H9 (cell line): ENCODE measurements around the gene MAPK8IP3. TPM values are rescaled to one million over a fixed set of nuclear protein-coding genes. Genes with fewer than 3 reads are reported as not detected.

Experiments used
- DNase-seq: peaks from one replicate; pipeline ENCODE4 v3.0.0-alpha.2; 2017
- H2AFZ ChIP-seq: one replicate; pipeline ENCODE4 v1.6.1; 2013; ENCODE audit warnings: mild to moderate bottlenecking, low read length, control low read depth, moderate library complexity
- H2AK5ac ChIP-seq: 2 replicates; pipeline ENCODE4 v1.6.1; 2013; ENCODE audit warnings: low read length, control low read depth, mixed read lengths; ENCODE audit not compliant: insufficient read length
- H2BK120ac ChIP-seq: one replicate; pipeline ENCODE4 v1.6.1; 2013; ENCODE audit warnings: low read depth, mild to moderate bottlenecking, low read length, control low read depth, inconsistent platforms; ENCODE audit not compliant: poor library complexity, severe bottlenecking
- H2BK12ac ChIP-seq: 2 replicates; pipeline ENCODE4 v1.6.1; 2013; ENCODE audit warnings: low read length, control low read depth, mixed read lengths, low read depth; ENCODE audit not compliant: insufficient read length
- H2BK15ac ChIP-seq: 2 replicates; pipeline ENCODE4 v1.6.1; 2013; ENCODE audit warnings: low read depth, low read length, control low read depth
- H2BK20ac ChIP-seq: one replicate; pipeline ENCODE4 v1.6.1; 2013; ENCODE audit warnings: low read depth, mild to moderate bottlenecking, low read length, control low read depth, inconsistent platforms; ENCODE audit not compliant: poor library complexity, severe bottlenecking
- H2BK5ac ChIP-seq: 2 replicates; pipeline ENCODE4 v1.6.1; 2013; ENCODE audit warnings: low read length, control low read depth, mixed read lengths; ENCODE audit not compliant: insufficient read length
- H3K14ac ChIP-seq: 2 replicates; pipeline ENCODE4 v1.6.1; 2013; ENCODE audit warnings: low read length, control low read depth; ENCODE audit not compliant: insufficient read depth
- H3K18ac ChIP-seq: 2 replicates; pipeline ENCODE4 v1.6.1; 2013; ENCODE audit warnings: low read depth, mild to moderate bottlenecking, mixed read lengths, low read length, control low read depth; ENCODE audit not compliant: insufficient read length
- H3K23ac ChIP-seq: 2 replicates; pipeline ENCODE4 v1.6.1; 2013; ENCODE audit warnings: low read length, control low read depth, mixed read lengths, low read depth; ENCODE audit not compliant: insufficient read length
- H3K23me2 ChIP-seq: 2 replicates; pipeline ENCODE4 v1.6.1; 2013; ENCODE audit warnings: low read depth, mild to moderate bottlenecking, mixed read lengths, low read length, control low read depth; ENCODE audit not compliant: insufficient read length, poor library complexity, severe bottlenecking
- H3K27ac ChIP-seq: 2 replicates; pipeline ENCODE4 v1.5.1; 2013; ENCODE audit warnings: low read length, control low read depth, mixed read lengths, low read depth; ENCODE audit not compliant: insufficient read length
- H3K27me3 ChIP-seq: 2 replicates; pipeline ENCODE4 v1.6.1; 2013; ENCODE audit warnings: low read length, control low read depth, inconsistent platforms; ENCODE audit not compliant: insufficient read depth
- H3K4ac ChIP-seq: 2 replicates; pipeline ENCODE4 v1.6.1; 2013; ENCODE audit warnings: low read depth, mild to moderate bottlenecking, control low read depth, inconsistent platforms, low read length, moderate library complexity
- H3K4me1 ChIP-seq: 2 replicates; pipeline ENCODE4 v1.6.1; 2013; ENCODE audit warnings: low read length, control low read depth, inconsistent platforms; ENCODE audit not compliant: insufficient read depth
- H3K4me2 ChIP-seq: 2 replicates; pipeline ENCODE4 v1.6.1; 2013; ENCODE audit warnings: low read length, control low read depth, mixed read lengths; ENCODE audit not compliant: insufficient read length, insufficient read depth
- H3K56ac ChIP-seq: 2 replicates; pipeline ENCODE4 v1.6.1; 2013; ENCODE audit warnings: low read depth, mild to moderate bottlenecking, mixed read lengths, low read length, control low read depth; ENCODE audit not compliant: insufficient read length
- H3K79me1 ChIP-seq: 2 replicates; pipeline ENCODE4 v1.6.1; 2013; ENCODE audit warnings: low read depth, mild to moderate bottlenecking, moderate library complexity, low read length, control low read depth, inconsistent platforms; ENCODE audit not compliant: insufficient read depth, poor library complexity, severe bottlenecking
- H3K79me2 ChIP-seq: 2 replicates; pipeline ENCODE4 v1.6.1; 2013; ENCODE audit warnings: low read length, control low read depth, inconsistent platforms; ENCODE audit not compliant: insufficient read depth
- H3K9ac ChIP-seq: 2 replicates; pipeline ENCODE4 v1.6.1; 2013; ENCODE audit warnings: low read length, control low read depth, mixed read lengths; ENCODE audit not compliant: insufficient read length; ENCODE audit errors: extremely low read depth
- H3K9me3 ChIP-seq: one replicate; pipeline ENCODE4 v1.6.1; 2013; ENCODE audit warnings: low read depth, low read length, inconsistent platforms; ENCODE audit not compliant: control insufficient read depth
- H3T11ph ChIP-seq: one replicate; pipeline ENCODE4 v1.6.1; 2013; ENCODE audit warnings: mild to moderate bottlenecking, low read length, control low read depth, inconsistent platforms
- H4K20me1 ChIP-seq: one replicate; pipeline ENCODE4 v1.6.1; 2013; ENCODE audit not compliant: control insufficient read depth, insufficient read length, insufficient read depth
- H4K5ac ChIP-seq: 2 replicates; pipeline ENCODE4 v1.6.1; 2013; ENCODE audit warnings: low read depth, mild to moderate bottlenecking, mixed read lengths, low read length, control low read depth; ENCODE audit not compliant: insufficient read length
- H4K8ac ChIP-seq: replicated peaks from 2 replicates; pipeline ENCODE4 v1.6.1; 2013; ENCODE audit warnings: low read length, control low read depth, mixed read lengths, low read depth; ENCODE audit not compliant: insufficient read length
- H4K91ac ChIP-seq: 2 replicates; pipeline ENCODE4 v1.6.1; 2013; ENCODE audit warnings: low read depth, mild to moderate bottlenecking, moderate library complexity, mixed read lengths, low read length, control low read depth; ENCODE audit not compliant: insufficient read length
- H3K27ac Mint-ChIP-seq, 3 experiments: 2 replicates in 2 of 3; 3 replicates in 1 of 3; pipeline ENCODE4 v1.8.0; 2020 to 2021; ENCODE audit warnings: mixed read lengths in 3 of 3, mild to moderate bottlenecking in 1 of 3, moderate library complexity in 1 of 3
- H3K27me3 Mint-ChIP-seq: 2 replicates; pipeline ENCODE4 v1.8.0; 2021; ENCODE audit warnings: low read depth, mild to moderate bottlenecking, moderate library complexity, mixed read lengths
- H3K36me3 Mint-ChIP-seq, 3 experiments: 2 replicates in 2 of 3; 3 replicates in 1 of 3; pipeline ENCODE4 v1.8.0; 2020 to 2021; ENCODE audit warnings: low read depth in 3 of 3, mixed read lengths in 3 of 3; ENCODE audit not compliant: insufficient read depth in 1 of 3
- H3K4me1 Mint-ChIP-seq, 2 experiments: 2 replicates each; pipeline ENCODE4 v1.8.0; 2020; ENCODE audit warnings: mixed read lengths in 2 of 2
- H3K4me3 Mint-ChIP-seq, 2 experiments: 2 replicates in 1 of 2; 3 replicates in 1 of 2; pipeline ENCODE4 v1.8.0; 2020 to 2021; ENCODE audit warnings: mild to moderate bottlenecking in 2 of 2, mixed read lengths in 2 of 2, moderate library complexity in 1 of 2
- H3K9me3 Mint-ChIP-seq, 2 experiments: 2 replicates in 1 of 2; 3 replicates in 1 of 2; pipeline ENCODE4 v1.8.0; 2020; ENCODE audit warnings: mild to moderate bottlenecking in 2 of 2, mixed read lengths in 2 of 2, moderate library complexity in 1 of 2
- CTCF ChIP-seq: fragments of 200-600 bp; sonication (generic); conservative IDR thresholded peaks from 3 replicates; pipeline ENCODE4 v1.8.0; 2021; ENCODE audit warnings: antibody characterized with exemption, mild to moderate bottlenecking
- WGBS: extraction: QIAGEN DNeasy Blood & Tissue Kit; methylation state at CpG from one replicate; pipeline ENCODE4 v1.1.7; 2013; ENCODE audit warnings: missing lambda C conversion rate, low lambda C conversion rate, mixed read lengths; ENCODE audit not compliant: insufficient read length; ENCODE audit errors: extremely low coverage; 5-methylcytosine and 5-hydroxymethylcytosine counted together
- total RNA-seq: library from RNA; stranded (reverse); gene quantifications from 2 replicates; pipeline ENCODE4 v1.2.1, GENCODE V29; 2021

MAPK8IP3 gene
- total RNA-seq, 1 experiment from 2014 or later, result 51.3 TPM

DNA sequence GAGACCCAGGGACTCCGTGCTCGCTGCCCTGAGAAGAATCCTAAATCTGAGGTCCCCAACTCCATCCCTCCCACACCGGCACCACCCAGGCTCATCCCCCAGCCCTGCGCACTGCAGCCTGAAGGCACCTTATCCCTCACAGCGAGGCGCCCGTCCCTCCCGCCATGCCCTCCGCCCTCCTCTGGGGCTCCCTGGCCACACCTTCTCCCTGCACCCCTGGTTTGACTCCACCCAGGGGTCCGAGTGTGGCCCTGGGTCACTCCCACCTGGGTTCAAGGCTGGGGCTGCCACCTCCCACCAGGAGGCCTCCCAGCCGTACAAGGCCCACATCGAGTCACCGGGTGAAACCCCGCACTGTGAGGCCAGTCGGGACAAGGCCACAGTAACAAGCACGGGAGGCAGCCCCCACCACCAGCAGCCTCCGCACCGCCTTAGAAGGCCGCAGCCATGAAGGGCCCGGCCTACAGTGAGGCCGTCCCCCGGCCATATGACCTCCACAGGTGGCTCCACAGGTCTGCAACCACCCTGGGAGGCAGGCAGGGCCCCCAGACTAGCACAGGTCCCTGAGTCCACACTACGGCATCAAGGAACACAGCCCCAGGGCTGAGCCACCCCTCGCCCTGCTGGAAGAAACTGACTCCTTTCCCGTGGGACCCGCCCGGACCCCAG, 112.3 kb downstream of the MAPK8IP3 start:
- Histone ChIP-seq H3K27me3 (no peaks in the 10 kb centered on the region), H3K4me2 (no peak overlapping the region), H2AK5ac (no peak overlapping the region), H3K23me2 (no peaks in the 10 kb centered on the region), H2BK12ac (no peak overlapping the region), H3K79me1 (no peaks in the 10 kb centered on the region), H3K79me2 (no peaks in the 10 kb centered on the region), H3K18ac (no peak overlapping the region), H3T11ph (no peak overlapping the region), H2BK15ac (no peak overlapping the region), H3K4me1 (no peaks in the 10 kb centered on the region), H2BK120ac (no peak overlapping the region), H4K91ac (no peak overlapping the region), H4K20me1 (no peaks in the 10 kb centered on the region), H4K8ac (no peak overlapping the region), H3K23ac (no peak overlapping the region), H3K56ac (no peak overlapping the region), H4K5ac (no peak overlapping the region), H2BK20ac (no peak overlapping the region), H3K27ac (no peak overlapping the region), H3K9me3 (no peaks in the 10 kb centered on the region), H3K4ac (no peak overlapping the region), H3K14ac (no peak overlapping the region), H3K9ac (no peak overlapping the region), H2AFZ (no peak overlapping the region), H2BK5ac (no peak overlapping the region)
- Mint-ChIP-seq H3K27ac (no peak overlapping the region), H3K4me1 (no peaks in the 10 kb centered on the region), H3K27me3 (no peaks in the 10 kb centered on the region; the same call in 1 of the 2 replicates), H3K36me3 (peaks cover 4 to 17% (median 16%) of the 10 kb centered on the region in 3 experiments; a peak in 6 of 7 replicates), H3K9me3 (no peaks in the 10 kb centered on the region), H3K4me3 (no peak overlapping the region)
- WGBS, result no CpG with 5 or more reads among the region's 27 CpGs
- DNase-seq, result no peak
- no peak for TF ChIP-seq CTCF
